NAMALWA (cell line): Measurements from ENCODE around the gene SETD2.
"Not testable (repeated sequence)": the region's sequence is repeated elsewhere in the genome, so short reads cannot be mapped to it uniquely, and the experiment has no call there.

Experiments
- DNase-seq: peaks from one replicate; pipeline ENCODE4 v3.0.0-alpha.2; 2015; ENCODE audit warnings: low spot score

The SETD2 gene

GRCh38 chr3:47031041-47031440 lies 132.9 kb downstream of the SETD2 start:
- not testable (repeated sequence) for DNase-seq

- no peak for DNase-seq
Measured at GRCh38 chr3:47028667-47029066, 135.2 kb downstream of the SETD2 start.

- DNase-seq: no peak
Measured at GRCh38 chr3:47028146-47028545, 135.8 kb downstream of the SETD2 start.

GRCh38 chr3:47026432-47026831 lies 137.5 kb downstream of the SETD2 start:
- DNase-seq: not testable (repeated sequence)

- DNase-seq: no peak
Measured at GRCh38 chr3:47024932-47025331, 139.0 kb downstream of the SETD2 start.

GRCh38 chr3:47022641-47023071 lies 141.3 kb downstream of the SETD2 start:
- DNase-seq: no peak

GRCh38 chr3:47020311-47020710 lies 143.6 kb downstream of the SETD2 start:
- DNase-seq: no peak

- DNase-seq: no peak
Measured at GRCh38 chr3:47019201-47019600, 144.7 kb downstream of the SETD2 start.

- no peak for DNase-seq
Measured at GRCh38 chr3:47018269-47018611, 145.7 kb downstream of the SETD2 start.

- DNase-seq: no peak
Measured at GRCh38 chr3:47017504-47018268, 146.2 kb downstream of the SETD2 start.

GRCh38 chr3:47016934-47017435 lies 146.9 kb downstream of the SETD2 start:
- peak; percentile 47 for DNase-seq

- DNase-seq: no peak
Measured at GRCh38 chr3:47016086-47016933, 147.6 kb downstream of the SETD2 start.

- no peak for DNase-seq
Measured at GRCh38 chr3:47015151-47015550, 148.8 kb downstream of the SETD2 start.

GRCh38 chr3:47014036-47014435 lies 149.9 kb downstream of the SETD2 start:
- no peak for DNase-seq

- DNase-seq: no peak
Measured at GRCh38 chr3:47013231-47013630, 150.7 kb downstream of the SETD2 start.

GRCh38 chr3:47012342-47013230 lies 151.3 kb downstream of the SETD2 start:
- DNase-seq: no peak

GRCh38 chr3:47011371-47011770 lies 152.5 kb downstream of the SETD2 start:
- DNase-seq: no peak

GRCh38 chr3:47010910-47011309 lies 153.0 kb downstream of the SETD2 start:
- DNase-seq: no peak

- no peak for DNase-seq
Measured at GRCh38 chr3:47010111-47010712, 153.7 kb downstream of the SETD2 start.

GRCh38 chr3:47009225-47010110 lies 154.4 kb downstream of the SETD2 start:
- no peak for DNase-seq

GRCh38 chr3:47008851-47009224 lies 155.1 kb downstream of the SETD2 start:
- DNase-seq: no peak
